ENCODE results near the gene CYP46A1.

DNA sequence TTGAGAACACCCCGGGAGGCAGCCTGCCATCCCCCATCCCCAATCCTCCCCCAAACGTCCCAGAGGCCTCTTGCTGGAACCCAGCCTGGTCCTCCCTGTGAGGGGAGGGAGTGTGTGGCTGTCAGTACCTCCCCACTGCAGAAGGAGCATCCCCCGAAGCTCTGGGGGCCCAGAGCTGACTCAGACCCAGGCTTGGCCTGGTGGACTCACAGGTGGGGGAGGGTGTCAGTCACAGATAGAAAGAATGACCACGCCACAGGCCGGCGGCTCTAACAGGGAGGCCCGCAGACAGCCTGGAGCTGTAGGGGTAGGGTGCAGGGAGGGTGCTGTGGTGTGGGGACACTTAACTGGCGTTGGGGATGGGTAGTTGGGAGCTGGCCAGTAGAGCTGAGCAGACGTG lies 33.9 kb upstream of the CYP46A1 start:
- TF ChIP-seq, protein P1, sequence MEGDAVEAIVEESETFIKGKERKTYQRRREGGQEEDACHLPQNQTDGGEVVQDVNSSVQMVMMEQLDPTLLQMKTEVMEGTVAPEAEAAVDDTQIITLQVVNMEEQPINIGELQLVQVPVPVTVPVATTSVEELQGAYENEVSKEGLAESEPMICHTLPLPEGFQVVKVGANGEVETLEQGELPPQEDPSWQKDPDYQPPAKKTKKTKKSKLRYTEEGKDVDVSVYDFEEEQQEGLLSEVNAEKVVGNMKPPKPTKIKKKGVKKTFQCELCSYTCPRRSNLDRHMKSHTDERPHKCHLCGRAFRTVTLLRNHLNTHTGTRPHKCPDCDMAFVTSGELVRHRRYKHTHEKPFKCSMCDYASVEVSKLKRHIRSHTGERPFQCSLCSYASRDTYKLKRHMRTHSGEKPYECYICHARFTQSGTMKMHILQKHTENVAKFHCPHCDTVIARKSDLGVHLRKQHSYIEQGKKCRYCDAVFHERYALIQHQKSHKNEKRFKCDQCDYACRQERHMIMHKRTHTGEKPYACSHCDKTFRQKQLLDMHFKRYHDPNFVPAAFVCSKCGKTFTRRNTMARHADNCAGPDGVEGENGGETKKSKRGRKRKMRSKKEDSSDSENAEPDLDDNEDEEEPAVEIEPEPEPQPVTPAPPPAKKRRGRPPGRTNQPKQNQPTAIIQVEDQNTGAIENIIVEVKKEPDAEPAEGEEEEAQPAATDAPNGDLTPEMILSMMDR (IDR thresholded peaks at IDR 0.05; ENCODE audit: low read depth, low read length, missing input control) = no peak
- TF ChIP-seq JUND (IDR thresholded peaks at IDR 0.05) (no peak), EGR1 (IDR thresholded peaks at IDR 0.05; ENCODE audit: low read depth in 2 of 2) (no peak), SP1 (IDR thresholded peaks at IDR 0.05) (no peak)

Data from liver (tissue), 3 donors.